ENCODE data around the gene RALGAPA2. TPM values are rescaled to one million over a fixed set of nuclear protein-coding genes. Genes with fewer than 3 reads are reported as not detected.

The RALGAPA2 gene
- 9.8 and 10.5 TPM in 2 replicates for total RNA-seq (2014; rRNA removed)
- percentile 60 among the genes with signal in this experiment for Bru-seq, nascent RNA
- BruChase-seq, experiment 1, labeled RNA remaining after a 6-hour chase = percentile 53 among the genes with signal in this experiment
- percentile 61 among the genes with signal in this experiment for BruChase-seq, experiment 2, labeled RNA remaining after a 2-hour chase
- long read RNA-seq, partial matches to known transcripts = 4 of 18 reads
- long read RNA-seq, other reads (novel, unspliced or antisense) = 14 of 18 reads

DNA sequence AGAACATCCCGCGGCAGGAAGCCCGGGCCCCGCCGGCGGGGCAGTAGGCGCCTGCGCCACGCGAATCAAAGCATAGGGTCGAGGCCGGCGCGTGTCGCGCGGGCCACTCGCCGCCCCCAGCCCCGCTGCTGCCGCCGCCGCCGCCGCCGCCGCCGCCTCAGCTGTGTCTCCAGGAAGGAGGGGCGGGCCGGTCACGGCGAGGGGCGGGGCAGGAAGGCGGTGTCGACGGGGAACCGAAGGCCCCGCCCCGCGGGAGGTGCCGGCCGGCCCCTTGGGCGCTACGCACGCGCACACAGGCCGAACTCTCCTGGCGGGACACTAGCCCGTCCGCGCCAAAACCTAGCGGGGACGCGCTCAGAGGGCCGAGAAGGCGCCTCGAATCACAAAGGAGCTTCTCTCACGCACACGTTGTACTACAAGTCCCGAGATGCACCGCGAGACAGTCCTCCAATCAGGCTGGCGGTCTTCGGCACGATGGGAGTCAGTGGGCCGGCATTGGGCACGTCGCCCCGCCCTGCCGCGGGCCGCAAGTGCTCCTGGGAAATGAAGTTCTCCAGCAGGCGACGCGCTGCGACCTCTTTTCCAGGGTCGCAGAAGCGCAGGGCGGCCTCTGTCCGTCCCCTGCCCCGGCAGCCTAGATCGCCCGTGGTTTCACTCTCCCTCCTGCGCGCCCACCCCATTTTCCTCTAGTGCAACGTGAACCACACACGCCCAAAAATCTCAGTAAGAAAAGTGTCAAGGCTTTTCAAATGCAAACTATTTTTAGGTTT is at the start of gene RALGAPA2:
Gene RALGAPA2, minus strand, starts transcription at position 171 of the 770 bp plus-strand sequence. Its CDS starts 164 bp downstream, at position 7.
- ATAC-seq = peak; percentile 96
- peak within 1 kb of the TSS; percentile 51 for H3K9ac ChIP-seq (ENCODE audit: low read length)
- no peaks in the 10 kb centered on the region for H4K20me1 ChIP-seq (ENCODE audit: low read length)
- TF ChIP-seq EZH2phosphoT487 (IDR thresholded peaks at IDR 0.05; ENCODE audit: borderline replicate concordance, low read length) = no peak
- TF ChIP-seq, protein P1, sequence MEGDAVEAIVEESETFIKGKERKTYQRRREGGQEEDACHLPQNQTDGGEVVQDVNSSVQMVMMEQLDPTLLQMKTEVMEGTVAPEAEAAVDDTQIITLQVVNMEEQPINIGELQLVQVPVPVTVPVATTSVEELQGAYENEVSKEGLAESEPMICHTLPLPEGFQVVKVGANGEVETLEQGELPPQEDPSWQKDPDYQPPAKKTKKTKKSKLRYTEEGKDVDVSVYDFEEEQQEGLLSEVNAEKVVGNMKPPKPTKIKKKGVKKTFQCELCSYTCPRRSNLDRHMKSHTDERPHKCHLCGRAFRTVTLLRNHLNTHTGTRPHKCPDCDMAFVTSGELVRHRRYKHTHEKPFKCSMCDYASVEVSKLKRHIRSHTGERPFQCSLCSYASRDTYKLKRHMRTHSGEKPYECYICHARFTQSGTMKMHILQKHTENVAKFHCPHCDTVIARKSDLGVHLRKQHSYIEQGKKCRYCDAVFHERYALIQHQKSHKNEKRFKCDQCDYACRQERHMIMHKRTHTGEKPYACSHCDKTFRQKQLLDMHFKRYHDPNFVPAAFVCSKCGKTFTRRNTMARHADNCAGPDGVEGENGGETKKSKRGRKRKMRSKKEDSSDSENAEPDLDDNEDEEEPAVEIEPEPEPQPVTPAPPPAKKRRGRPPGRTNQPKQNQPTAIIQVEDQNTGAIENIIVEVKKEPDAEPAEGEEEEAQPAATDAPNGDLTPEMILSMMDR (conservative IDR thresholded peaks at IDR 0.05; ENCODE audit: low read depth, low read length) = no peak
- TF ChIP-seq EZH2 (IDR thresholded peaks at IDR 0.05; ENCODE audit: low read length, unreplicated experiment) = no peak
- peak; percentile 97 for DNase-seq
- CTCF ChIA-PET = interaction anchor here (0.6 kb wide), 2 partner anchors 44 to 660 kb away, joined by 3 to 6 read pairs; partner anchors contain the start of genes CFAP61 and CRNKL1
- POLR2A ChIA-PET (ENCODE audit: unreplicated experiment) = interaction anchor here (0.6 to 0.7 kb wide), 2 partner anchors 14 to 105 kb away, joined by 4 to 7 read pairs; no protein-coding TSS in a partner anchor
- peaks cover 18% of the 10 kb centered on the region for H3K4me1 ChIP-seq (ENCODE audit: insufficient read depth, low read length)
- no peaks in the 10 kb centered on the region for H3K9me2 ChIP-seq (replicated peaks; ENCODE audit: low read length)
- peak within 1 kb of the TSS; percentile 88 for H3K4me3 ChIP-seq (ENCODE audit: low read length)
- H3K79me2 ChIP-seq (ENCODE audit: low read length) = peaks cover 28% of the 10 kb centered on the region; the same call in 1 of the 2 replicates
- intact Hi-C loops (cut with micrococcal nuclease) = loop anchor here (2.0 kb wide), 1 partner anchor 14 kb away; no protein-coding TSS in a partner anchor
- peak within 1 kb of the TSS; percentile 90 for H3K4me2 ChIP-seq (ENCODE audit: low read length)
- peak within 1 kb of the TSS; percentile 36; the same call in 1 of the 2 replicates for H3K27ac ChIP-seq (ENCODE audit: low read length)
- H2AFZ ChIP-seq (ENCODE audit: low read length) = peak within 1 kb of the TSS; percentile 99
- no TSS peak for BruUV-seq (replicated peaks)
- H3K9me3 ChIP-seq (ENCODE audit: low read length) = no peaks in the 10 kb centered on the region
- H3K36me3 ChIP-seq (ENCODE audit: low read depth, low read length) = no peaks in the 10 kb centered on the region
- no peaks in the 10 kb centered on the region for H3K27me3 ChIP-seq (ENCODE audit: low read length)
- no peaks in the 10 kb centered on the region for H3F3A ChIP-seq (ENCODE audit: low read length, unreplicated experiment)

DNA sequence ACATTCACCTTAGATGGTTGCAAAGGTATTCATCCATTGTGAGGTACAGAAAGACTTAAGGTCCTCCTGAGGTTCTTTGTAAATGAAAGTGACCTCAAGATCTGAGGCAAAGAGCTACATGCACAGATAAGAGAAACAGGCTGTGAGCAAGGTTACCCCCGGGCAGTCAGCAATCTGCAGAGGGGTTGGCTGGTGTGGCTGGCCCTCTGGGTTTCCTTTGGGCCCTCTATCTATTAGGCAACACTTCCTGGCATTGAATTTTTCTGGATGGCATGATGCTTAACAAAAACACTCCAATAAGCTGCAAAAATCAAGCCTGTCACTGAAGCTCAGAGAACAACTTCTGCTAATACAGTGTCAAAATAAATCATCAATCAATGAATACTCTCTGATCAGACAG is 48.9 kb upstream of the RALGAPA2 start:
- CTCF ChIA-PET = no interaction called here
- BruUV-seq (replicated peaks) = no TSS peak

More for the DNA sequence above, 48.9 kb upstream of the RALGAPA2 start:
- H3K9me3 ChIP-seq (ENCODE audit: low read length) = no peaks in the 10 kb centered on the region
- DNase-seq (no peak), ATAC-seq (no peak)
- H3K27me3 ChIP-seq (ENCODE audit: low read length) = peaks cover 96% of the 10 kb centered on the region
- POLR2A ChIA-PET (ENCODE audit: unreplicated experiment) = no interaction called here
- H3K27ac ChIP-seq (ENCODE audit: low read length) = no peak overlapping the region
- no peaks in the 10 kb centered on the region for H3F3A ChIP-seq (ENCODE audit: low read length, unreplicated experiment)
- no peaks in the 10 kb centered on the region for H3K36me3 ChIP-seq (ENCODE audit: low read depth, low read length)
- H3K4me3 ChIP-seq (ENCODE audit: low read length) = no peak overlapping the region
- H3K4me2 ChIP-seq (ENCODE audit: low read length) = no peak overlapping the region
- H3K79me2 ChIP-seq (ENCODE audit: low read length) = no peaks in the 10 kb centered on the region
- H4K20me1 ChIP-seq (ENCODE audit: low read length) = no peaks in the 10 kb centered on the region; the same call in 1 of the 2 replicates
- TF ChIP-seq, protein P1 (conservative IDR thresholded peaks at IDR 0.05; ENCODE audit: low read depth, low read length) = no peak
- no peak for TF ChIP-seq EZH2 (IDR thresholded peaks at IDR 0.05; ENCODE audit: low read length, unreplicated experiment)
- no peak for TF ChIP-seq EZH2phosphoT487 (IDR thresholded peaks at IDR 0.05; ENCODE audit: borderline replicate concordance, low read length)
- no peak overlapping the region for H3K9ac ChIP-seq (ENCODE audit: low read length)
- no peak overlapping the region for H2AFZ ChIP-seq (ENCODE audit: low read length)
- intact Hi-C loops (cut with micrococcal nuclease) = no loop called here
- H3K9me2 ChIP-seq (replicated peaks; ENCODE audit: low read length) = no peaks in the 10 kb centered on the region
- no peaks in the 10 kb centered on the region for H3K4me1 ChIP-seq (ENCODE audit: insufficient read depth, low read length)
